Endometrial microvascular endothelial cells (primary cell): ENCODE measurements around the gene CCNQ. TPM values are rescaled to one million over a fixed set of nuclear protein-coding genes. Genes with fewer than 3 reads are reported as not detected.

Source experiments
- in situ Hi-C: cut with HindIII; loops from 2 replicates; pipeline ENCODE4 v1.10.0; 2017; ENCODE audit warnings: low sequenced_read_pairs, low pct_unique_long_range_greater_than_20kb; ENCODE audit errors: inconsistent ontology term
- total RNA-seq: library from RNA; depleted of rRNA; stranded (reverse); fragments of >200 nt; gene quantifications from one replicate; pipeline ENCODE4 v1.2.3, GENCODE V29; 2015; ENCODE audit errors: inconsistent ontology term

Gene CCNQ
- total RNA-seq, 1 donor from 2014 or later: 52.3 TPM

DNA sequence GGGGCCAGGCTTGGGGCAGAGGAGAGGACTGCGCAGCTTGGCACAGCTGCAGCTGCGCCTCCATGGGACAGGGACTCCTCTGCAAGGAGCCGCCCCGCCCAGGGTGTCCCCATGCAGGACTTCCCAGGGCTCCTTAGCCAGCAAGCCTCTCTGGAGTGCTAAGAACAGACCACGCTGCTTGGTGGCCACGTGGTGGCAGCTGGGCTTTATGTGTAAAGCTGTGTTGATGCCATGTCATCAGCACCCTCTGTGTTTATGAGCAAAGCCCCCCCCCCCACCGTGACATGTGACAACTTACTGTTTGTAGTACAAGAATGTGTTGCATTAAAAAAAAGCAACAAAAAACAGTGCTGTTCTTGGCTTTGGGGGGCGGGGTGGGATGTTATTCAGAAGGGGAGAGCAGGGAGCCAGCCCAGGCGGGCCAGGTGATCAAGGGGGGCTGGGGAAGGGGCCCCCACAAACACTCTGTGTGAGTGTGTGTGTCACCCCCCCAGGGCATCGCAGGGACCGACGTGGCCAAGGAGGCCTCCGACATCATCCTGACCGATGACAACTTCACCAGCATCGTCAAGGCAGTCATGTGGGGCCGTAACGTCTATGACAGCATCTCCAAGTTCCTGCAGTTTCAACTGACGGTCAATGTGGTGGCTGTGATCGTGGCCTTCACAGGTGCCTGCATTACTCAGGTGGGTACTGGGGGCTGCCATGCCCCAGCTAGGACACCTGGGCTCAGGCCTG lies 41.2 kb downstream of the CCNQ start:
- in situ Hi-C loops: no loop called here

DNA sequence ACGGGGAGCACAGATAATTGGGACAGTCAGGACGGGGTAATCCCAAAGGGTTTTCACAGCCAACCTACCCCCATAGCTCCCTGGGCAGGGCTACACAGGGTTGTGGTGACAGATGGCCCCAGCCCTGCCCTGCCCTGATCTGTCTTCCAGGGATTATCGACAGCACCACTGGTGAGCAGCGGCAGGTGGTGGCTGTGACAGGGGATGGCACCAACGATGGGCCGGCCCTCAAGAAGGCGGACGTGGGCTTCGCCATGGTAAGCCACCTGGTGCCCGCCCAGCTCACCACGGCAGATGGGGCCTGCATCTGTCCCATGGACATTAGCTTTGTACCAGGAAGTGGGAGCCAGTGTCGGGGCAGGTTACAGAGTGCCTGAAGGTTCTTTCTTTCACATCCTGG lies 42.2 kb downstream of the CCNQ start:
- in situ Hi-C loops: no loop called here

DNA sequence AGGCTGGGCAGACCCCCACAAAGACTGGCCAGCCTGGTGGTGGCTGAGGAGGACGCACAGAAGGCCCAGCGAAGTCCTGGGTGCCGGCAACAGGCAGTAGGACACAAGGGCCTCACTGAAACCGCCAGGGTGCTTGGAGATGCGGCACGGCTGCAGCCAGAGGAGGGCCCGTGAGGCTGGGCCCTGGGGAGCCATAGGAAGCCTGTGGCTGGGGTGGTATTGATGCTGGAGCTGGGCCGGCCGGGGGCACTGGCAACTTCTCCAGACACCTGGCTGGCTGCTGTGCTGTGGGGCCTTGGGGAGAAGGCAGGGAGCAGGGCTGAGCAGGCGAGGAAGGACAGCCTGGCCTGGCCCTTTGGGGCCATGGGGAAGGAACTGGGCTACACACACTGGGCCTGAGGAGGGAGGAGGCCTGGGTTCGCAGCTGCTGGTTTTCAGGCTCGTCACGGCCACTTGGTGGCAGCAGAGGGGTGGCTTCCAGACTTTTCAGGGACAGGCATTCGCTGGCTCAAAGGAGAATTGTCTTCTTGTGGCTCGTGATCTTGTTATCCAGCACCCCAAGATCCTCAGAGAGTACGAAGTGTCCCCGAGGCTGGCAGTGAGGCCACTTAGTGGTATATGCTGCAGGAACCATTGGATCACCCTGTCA lies 44.3 kb downstream of the CCNQ start:
- in situ Hi-C loops: no loop called here

DNA sequence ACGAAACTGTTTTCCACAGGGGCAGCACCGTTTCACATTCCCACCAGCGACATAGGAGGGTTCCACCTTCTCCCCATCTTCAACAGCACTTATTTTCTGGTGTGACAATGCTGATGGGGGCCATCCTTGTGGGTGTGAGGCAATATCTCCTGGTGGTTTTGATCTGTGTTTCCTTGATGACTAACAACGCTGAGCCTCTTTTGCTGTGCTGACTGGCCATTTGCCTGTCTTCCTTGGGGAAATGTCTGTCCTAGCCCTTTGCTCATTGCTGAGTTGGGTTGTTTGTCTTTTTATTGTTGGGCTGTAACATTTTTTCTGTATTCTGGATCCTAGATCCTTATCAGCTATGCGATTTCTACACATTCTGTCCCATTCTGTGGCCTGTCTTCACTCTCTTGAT lies 47.8 kb downstream of the CCNQ start:
- in situ Hi-C loops: no loop called here

DNA sequence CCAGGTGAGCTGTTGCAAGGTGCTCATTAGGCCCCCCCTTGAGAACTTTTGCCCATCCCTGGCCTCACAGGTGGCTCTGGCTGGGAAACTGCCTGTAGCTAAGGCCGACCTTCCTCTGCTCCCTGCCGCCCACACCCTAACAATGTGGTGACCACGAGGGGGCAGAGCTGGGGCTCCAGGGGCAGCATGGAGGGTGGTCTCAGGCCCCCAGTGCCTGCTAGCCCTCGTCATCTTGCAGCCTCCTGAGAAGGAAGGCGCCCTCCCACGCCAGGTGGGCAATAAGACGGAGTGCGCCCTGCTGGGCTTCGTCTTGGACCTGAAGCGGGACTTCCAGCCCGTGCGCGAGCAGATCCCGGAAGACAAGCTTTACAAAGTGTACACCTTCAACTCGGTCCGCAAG lies 49.1 kb downstream of the CCNQ start:
- in situ Hi-C loops: no loop called here

DNA sequence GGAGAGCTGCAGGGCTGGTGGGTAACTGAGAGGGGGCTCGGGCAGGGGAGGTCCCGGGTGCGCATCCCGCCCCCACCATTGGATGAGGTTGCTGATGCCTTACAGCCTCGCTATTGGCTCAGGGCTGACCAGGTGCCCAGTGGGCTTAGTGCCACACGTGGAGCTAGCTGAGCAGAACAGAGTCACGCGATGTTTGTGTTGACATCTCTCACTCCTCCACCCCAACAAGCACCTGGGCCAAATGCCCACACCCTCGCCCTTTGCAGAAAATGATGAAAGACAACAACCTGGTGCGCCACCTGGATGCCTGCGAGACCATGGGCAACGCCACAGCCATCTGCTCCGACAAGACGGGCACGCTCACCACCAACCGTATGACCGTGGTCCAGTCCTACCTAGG lies 49.7 kb downstream of the CCNQ start:
- in situ Hi-C loops: no loop called here

DNA sequence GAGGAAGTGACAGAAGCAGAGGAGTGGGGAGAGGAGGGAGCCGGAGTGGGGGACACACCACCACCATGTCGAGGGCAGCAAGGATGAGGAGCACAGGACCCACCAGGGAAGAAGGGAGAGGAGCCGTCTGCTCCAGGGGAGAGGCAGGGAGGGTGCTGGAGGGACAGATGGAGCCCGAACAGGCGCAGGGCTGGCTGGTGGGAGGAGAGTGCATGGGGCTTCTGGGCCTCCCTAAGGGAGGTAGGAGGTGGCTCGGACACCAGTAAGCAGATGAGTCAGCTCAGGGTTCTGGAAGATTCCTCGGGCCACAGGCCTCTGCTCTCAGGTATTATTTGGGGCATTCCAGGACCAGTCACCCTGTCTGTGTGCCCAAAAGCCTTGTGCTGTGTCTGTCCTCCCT lies 51.7 kb downstream of the CCNQ start:
- in situ Hi-C loops: no loop called here

DNA sequence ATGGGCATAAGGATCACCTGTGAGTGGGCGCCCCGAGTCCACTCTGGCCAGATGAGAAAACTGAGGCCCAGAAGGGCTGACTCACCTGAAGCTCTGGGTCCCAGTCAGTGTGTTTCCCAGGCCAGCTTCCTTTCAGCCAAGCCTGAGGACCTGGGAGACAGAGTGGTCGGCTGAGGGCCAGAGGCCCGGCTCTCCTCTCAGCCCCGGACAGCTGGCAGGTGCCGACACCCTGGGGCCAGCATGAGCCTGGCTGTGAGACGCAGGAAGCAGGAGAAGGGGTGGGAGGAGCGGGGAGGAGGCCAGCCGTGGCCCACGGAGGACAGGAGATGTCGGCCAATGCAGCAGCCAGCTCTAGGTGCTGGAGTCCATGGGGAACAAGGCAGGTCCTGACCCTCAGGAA lies 52.6 kb downstream of the CCNQ start:
- in situ Hi-C loops: no loop called here

DNA sequence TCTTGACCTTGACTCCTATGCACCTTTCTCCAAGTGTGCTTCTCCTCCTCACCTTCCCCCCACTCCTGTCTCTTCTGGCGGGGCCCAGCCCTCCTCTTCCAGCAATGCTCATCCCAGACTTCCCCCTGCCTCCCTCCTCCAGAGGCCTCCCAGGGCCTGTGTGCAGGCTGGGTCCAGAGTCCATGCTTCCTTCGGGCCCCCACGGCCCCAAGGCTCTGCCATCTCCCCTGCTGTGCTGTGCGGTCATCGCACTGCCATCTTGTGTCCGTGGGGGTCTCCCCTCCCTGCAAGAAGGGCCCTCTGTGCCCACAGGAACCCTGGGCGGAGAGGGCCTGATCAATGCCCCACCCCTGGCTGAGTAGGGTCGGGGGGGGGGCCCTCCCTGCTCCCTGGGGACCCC lies 54.2 kb downstream of the CCNQ start:
- in situ Hi-C loops: no loop called here

DNA sequence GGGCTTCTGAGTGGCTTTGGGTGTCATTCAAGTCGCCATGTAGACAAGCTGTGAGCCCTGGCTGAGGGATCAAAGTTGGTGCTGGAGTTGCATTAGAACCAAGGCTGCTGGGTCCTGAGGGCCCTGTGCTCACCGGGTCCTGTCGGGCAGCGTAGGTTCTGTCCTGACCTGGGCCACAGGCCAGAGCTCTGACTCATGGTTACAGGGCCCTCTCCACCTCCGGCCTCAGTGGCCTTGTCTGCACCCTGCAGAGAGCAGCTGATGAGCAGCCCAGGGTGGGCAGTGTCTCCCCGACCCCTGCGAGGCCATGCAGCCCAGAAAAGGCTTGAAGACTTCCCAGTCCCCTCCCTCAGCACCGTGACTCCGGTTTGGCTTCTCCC lies 59.0 kb downstream of the CCNQ start:
- in situ Hi-C loops: no loop called here

DNA sequence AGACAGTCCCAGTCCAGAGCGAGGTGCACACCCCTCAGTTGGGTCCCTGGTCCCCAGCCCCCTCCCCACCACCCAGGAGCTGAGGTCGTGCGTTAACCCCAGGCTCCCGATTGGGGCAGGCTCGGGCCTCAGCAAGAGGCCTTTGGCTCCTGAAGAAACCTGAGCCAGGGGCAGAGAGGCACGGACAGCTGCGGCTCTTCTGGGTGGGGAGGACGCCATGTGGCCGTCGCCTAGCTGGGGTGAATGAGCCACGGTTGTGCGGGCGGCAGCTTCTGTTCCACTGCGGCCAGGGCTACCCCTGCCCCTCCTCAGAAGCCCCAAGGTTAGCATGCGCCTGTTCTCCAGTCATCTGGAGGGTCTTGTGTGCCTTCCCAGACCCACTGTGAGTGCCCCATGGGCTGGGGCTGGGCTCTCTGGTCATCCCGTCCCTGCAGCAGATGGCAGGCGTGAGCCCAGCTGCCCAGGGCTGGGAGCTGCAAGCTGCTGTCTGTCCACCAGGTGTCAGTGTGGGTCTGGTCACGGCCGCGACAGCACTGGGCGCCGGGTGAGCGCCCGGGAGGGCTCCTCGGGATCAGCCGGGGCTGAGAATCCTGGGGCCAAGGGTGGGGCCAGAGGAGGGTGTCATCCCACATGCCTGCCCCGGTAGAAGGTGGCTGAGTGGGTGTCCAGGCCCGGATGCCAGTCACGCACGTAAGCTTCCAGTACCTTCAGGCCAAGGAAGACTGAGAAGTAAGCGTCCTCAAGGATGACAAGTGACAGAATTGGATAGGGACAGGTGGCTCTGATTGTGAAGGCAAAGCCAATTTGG lies 59.6 kb downstream of the CCNQ start:
- in situ Hi-C loops: no loop called here

DNA sequence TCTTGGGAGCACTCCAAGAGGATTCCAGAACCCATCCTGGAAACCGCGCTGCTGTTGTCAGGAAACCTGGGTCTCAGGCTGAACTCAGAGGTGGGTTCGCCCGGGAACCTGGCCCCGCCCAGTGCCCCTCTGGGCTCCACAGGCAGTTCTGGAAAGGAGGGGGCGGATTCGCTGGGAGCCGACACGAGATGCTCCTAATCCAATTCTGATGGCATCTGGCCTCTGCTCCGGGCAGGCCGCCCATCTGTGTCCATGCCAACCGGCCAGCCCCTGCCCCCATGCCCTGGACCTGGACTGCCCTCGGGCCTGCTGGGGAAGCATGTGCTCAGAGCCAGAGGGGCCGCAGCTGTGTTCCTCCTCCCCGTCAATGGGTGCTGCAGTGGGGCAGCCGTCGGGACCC lies 60.5 kb downstream of the CCNQ start:
- in situ Hi-C loops: no loop called here

Other genes with a start within 250 kb of the CCNQ start
- not detected for gene PNMA6E, start 197.8 kb downstream of the CCNQ start, total RNA-seq
- gene ZFP92, start 187.7 kb downstream of the CCNQ start, total RNA-seq: 1.3 TPM
- gene TREX2, start 153.1 kb downstream of the CCNQ start, total RNA-seq: 0.56 TPM
- gene HAUS7, start 128.6 kb downstream of the CCNQ start, total RNA-seq: 39.3 TPM
- gene BGN, start 104.2 kb downstream of the CCNQ start, total RNA-seq: 2.9 TPM
- not detected for gene ATP2B3, start 81.5 kb downstream of the CCNQ start, total RNA-seq
- gene DUSP9, start 48.1 kb upstream of the CCNQ start, total RNA-seq: not detected
- gene PNCK, start 74.7 kb upstream of the CCNQ start, total RNA-seq: not detected
- gene SLC6A8, start 88.8 kb upstream of the CCNQ start, total RNA-seq: 2.6 TPM
- 282 TPM for gene BCAP31, start 125.2 kb upstream of the CCNQ start, total RNA-seq
- gene ABCD1, start 125.7 kb upstream of the CCNQ start, total RNA-seq: 11.7 TPM
- 15.3 TPM for gene PLXNB3, start 165.1 kb upstream of the CCNQ start, total RNA-seq
- gene SRPK3, start 181.9 kb upstream of the CCNQ start, total RNA-seq: 0.56 TPM
- gene IDH3G, start 195.2 kb upstream of the CCNQ start, total RNA-seq: 77.5 TPM
- gene SSR4, start 195.5 kb upstream of the CCNQ start, total RNA-seq: 199 TPM
- not detected for gene PDZD4, start 231.4 kb upstream of the CCNQ start, total RNA-seq